NCI-H69 (cell line): ENCODE measurements around the gene TFAP2E.
A peak's percentile ranks its signal among the peaks of the same experiment; 100 is the strongest.

ENCODE experiments used
- DNase-seq: peaks from one replicate; lab custom pipeline; 2025; lab: John Stamatoyannopoulos, UW

Gene TFAP2E

GRCh38 chr1:35595684-35596083 lies 22.6 kb downstream of the TFAP2E start:
- DNase-seq, result no peak

- DNase-seq, result no peak
Observed at GRCh38 chr1:35597870-35598269, 24.8 kb downstream of the TFAP2E start.

- DNase-seq, result peak; percentile 85
Observed at GRCh38 chr1:35598895-35599294, 25.8 kb downstream of the TFAP2E start.

GRCh38 chr1:35599411-35599810 lies 26.3 kb downstream of the TFAP2E start:
- no peak for DNase-seq

- peak; percentile 82 for DNase-seq
Observed at GRCh38 chr1:35600593-35600992, 27.5 kb downstream of the TFAP2E start.

GRCh38 chr1:35603468-35603867 lies 30.4 kb downstream of the TFAP2E start:
- no peak for DNase-seq

- DNase-seq, result no peak
Observed at GRCh38 chr1:35603941-35604340, 30.8 kb downstream of the TFAP2E start.

GRCh38 chr1:35605071-35605866 lies 32.2 kb downstream of the TFAP2E start:
- DNase-seq, result no peak

- no peak for DNase-seq
Observed at GRCh38 chr1:35605867-35606182, 32.7 kb downstream of the TFAP2E start.

GRCh38 chr1:35611655-35612054 lies 38.5 kb downstream of the TFAP2E start:
- DNase-seq, result no peak

GRCh38 chr1:35615440-35615839 lies 42.3 kb downstream of the TFAP2E start:
- peak; percentile 53 for DNase-seq

GRCh38 chr1:35619237-35620121 lies 46.4 kb downstream of the TFAP2E start:
- no peak for DNase-seq

GRCh38 chr1:35622510-35623178 lies 49.5 kb downstream of the TFAP2E start:
- DNase-seq, result peak; percentile 77

- no peak for DNase-seq
Observed at GRCh38 chr1:35623832-35624231, 50.7 kb downstream of the TFAP2E start.

GRCh38 chr1:35629051-35629450 lies 55.9 kb downstream of the TFAP2E start:
- peak; percentile 50 for DNase-seq

GRCh38 chr1:35631396-35631795 lies 58.3 kb downstream of the TFAP2E start:
- DNase-seq, result no peak

GRCh38 chr1:35633547-35633946 lies 60.4 kb downstream of the TFAP2E start:
- DNase-seq, result no peak

GRCh38 chr1:35637401-35637809 lies 64.3 kb downstream of the TFAP2E start:
- DNase-seq, result peak; percentile 1

- DNase-seq, result no peak
Observed at GRCh38 chr1:35640380-35641232, 67.5 kb downstream of the TFAP2E start.

- DNase-seq, result peak; percentile 94
Observed at GRCh38 chr1:35641233-35641866, 68.2 kb downstream of the TFAP2E start, which contains the start of gene PSMB2. TSS of gene PSMB2 (minus strand) at chr1:35641526. CDS start at chr1:35641432, 94 bp downstream.

- peak; percentile 32 for DNase-seq
Observed at GRCh38 chr1:35642471-35642955, 69.4 kb downstream of the TFAP2E start.
